ENCODE results near the gene TPTE2. TPM values are rescaled to one million over a fixed set of nuclear protein-coding genes. Genes with fewer than 3 reads are reported as not detected.
"Not testable (repeated sequence)": the region's sequence is repeated elsewhere in the genome, so short reads cannot be mapped to it uniquely, and the experiment has no call there.

The TPTE2 gene
- total RNA-seq, 2 experiments from 2014 or later: 0.17 to 0.21 TPM

DNA sequence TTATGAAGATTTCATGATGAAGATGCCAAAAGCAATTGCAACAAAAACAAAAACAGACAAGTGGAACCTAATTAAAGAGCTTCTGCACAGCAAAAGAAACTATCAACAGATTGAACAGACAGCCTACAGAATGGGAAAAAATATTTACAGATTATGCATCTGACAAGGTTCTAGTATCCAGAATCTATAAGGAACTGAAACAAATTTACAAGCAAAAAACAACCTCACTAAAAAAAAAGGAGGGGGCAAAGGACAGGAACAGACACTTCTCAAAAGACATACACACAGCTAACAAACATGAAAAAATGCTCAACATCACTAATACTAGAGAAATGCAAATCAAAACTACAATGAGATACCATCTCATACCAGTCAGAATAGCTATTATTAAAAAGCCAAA lies 35.7 kb downstream of the TPTE2 start:
- DNase-seq; H3K4me1 Mint-ChIP-seq; POLR2A ChIA-PET; H3K4me3 Mint-ChIP-seq; H3K9me3 Mint-ChIP-seq; H3K27ac Mint-ChIP-seq; H3K27me3 Mint-ChIP-seq; H3K36me3 Mint-ChIP-seq (ENCODE audit: low read depth): not testable (repeated sequence)
- CTCF ChIA-PET: interaction anchor here (1.0 kb wide), 1 partner anchor 10 kb away, joined by 3 read pairs; no protein-coding TSS in a partner anchor

DNA sequence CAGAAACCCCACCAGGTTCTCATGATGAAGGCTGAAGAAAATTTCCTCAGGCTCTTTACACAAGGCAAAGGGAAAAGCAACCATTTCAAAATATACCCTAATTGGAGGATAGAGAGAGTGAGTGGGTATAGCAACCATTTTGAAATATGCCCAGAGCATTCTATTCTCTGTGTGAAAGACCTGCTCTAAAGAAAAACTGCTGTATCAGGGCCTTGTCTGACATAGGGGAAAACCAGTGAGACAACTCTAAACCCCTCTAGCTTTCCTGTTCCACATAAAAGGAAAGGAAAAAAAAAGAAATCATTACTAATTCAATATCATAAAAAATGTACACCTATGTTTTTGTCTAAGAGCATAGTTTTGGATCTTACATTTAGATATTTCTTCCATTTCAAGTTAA lies 42.3 kb downstream of the TPTE2 start:
- H3K27me3 Mint-ChIP-seq: no peaks in the 10 kb centered on the region
- no peak overlapping the region for H3K4me3 Mint-ChIP-seq
- no peak overlapping the region for H3K27ac Mint-ChIP-seq
- ChIA-PET POLR2A (no interaction called here), CTCF (no interaction called here)
- H3K4me1 Mint-ChIP-seq: peaks cover 11% of the 10 kb centered on the region
- no peak for DNase-seq
- no peaks in the 10 kb centered on the region for H3K9me3 Mint-ChIP-seq
- H3K36me3 Mint-ChIP-seq (ENCODE audit: low read depth): no peaks in the 10 kb centered on the region

GRCh38 chr13:19507623-19508022 lies 53.7 kb downstream of the TPTE2 start:
- H3K4me3 Mint-ChIP-seq; H3K27me3 Mint-ChIP-seq; H3K36me3 Mint-ChIP-seq (ENCODE audit: low read depth); H3K27ac Mint-ChIP-seq; POLR2A ChIA-PET; DNase-seq; H3K9me3 Mint-ChIP-seq; H3K4me1 Mint-ChIP-seq; CTCF ChIA-PET: not testable (repeated sequence)

DNA sequence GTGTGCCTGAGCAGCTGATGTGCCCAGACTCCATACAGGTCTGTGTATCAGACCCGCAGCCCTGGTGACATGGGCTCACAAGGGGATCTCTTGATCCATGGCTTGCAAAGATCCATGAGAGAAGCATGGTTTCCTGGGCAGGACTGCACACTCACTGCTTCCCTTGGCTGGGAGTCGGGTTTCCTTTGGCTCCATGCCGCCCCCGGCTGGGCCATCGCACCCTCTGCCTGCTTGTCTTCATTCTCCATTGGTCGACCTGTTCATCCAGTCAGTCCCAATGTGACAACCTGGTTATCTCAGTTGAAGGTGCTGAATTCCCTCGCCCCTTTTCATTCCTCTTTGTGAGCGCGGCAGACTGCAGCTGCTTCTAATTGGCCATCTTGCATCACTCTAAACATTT lies 101.2 kb downstream of the TPTE2 start:
- H3K9me3 Mint-ChIP-seq: peaks cover 16% of the 10 kb centered on the region
- H3K27me3 Mint-ChIP-seq; DNase-seq; CTCF ChIA-PET; H3K4me1 Mint-ChIP-seq; H3K4me3 Mint-ChIP-seq; H3K36me3 Mint-ChIP-seq (ENCODE audit: low read depth); H3K27ac Mint-ChIP-seq; POLR2A ChIA-PET: not testable (repeated sequence)

DNA sequence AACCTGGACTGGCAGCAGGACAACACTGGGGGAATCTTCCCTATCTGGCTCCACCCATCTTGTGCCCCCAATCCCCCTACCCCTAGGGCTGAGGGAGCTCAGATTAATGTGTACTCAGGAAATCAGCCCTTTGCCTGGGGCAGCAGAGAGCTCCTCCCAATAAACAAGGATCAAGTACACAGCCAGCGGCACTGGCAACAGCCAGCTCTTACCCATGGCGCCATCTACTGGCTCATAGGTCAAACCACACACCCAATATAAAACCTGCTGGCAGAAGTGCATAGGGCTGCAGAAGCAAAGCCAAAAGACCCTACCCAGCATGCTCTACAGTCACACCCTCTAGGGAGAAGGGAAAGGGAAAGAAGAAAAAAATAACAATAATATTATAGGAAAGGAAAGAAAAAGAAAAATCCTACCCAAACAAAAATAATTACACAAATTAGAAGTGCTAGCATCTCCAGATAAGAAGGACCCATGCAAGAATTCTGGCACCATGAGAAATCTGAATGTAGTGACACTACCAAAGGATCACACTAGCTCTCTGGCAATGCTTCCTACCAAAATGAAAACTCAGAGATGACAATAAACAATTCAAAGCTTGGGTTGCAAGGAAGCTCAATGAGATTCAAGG lies 122.2 kb downstream of the TPTE2 start:
- DNase-seq: peak; percentile 38
- H3K9me3 Mint-ChIP-seq; H3K4me3 Mint-ChIP-seq; H3K27me3 Mint-ChIP-seq; H3K27ac Mint-ChIP-seq; H3K36me3 Mint-ChIP-seq (ENCODE audit: low read depth); H3K4me1 Mint-ChIP-seq; POLR2A ChIA-PET: not testable (repeated sequence)
- CTCF ChIA-PET: interaction anchor here (0.6 kb wide), 1 partner anchor 403 kb away, joined by 3 read pairs; no protein-coding TSS in a partner anchor

DNA sequence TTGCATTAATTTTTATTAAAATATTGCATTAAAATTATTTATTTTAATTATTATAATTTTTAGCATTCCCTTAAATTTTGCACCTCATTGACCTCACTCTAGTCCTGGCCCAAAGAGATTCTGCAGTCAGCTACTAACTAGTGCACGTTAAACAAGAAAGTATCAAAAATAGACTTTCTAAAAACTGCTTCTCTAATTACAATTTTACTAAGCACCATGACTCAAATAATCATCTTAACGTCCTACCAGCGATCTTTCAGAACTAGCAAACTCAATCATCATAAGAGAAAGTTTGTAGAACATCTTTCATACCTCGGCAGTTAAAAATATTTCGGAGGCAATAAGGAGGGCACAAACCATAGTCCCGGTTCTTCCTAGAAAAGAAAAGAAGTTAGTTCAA lies 123.6 kb downstream of the TPTE2 start:
- CTCF ChIA-PET; H3K27me3 Mint-ChIP-seq; H3K9me3 Mint-ChIP-seq; H3K4me1 Mint-ChIP-seq; H3K27ac Mint-ChIP-seq; H3K4me3 Mint-ChIP-seq; DNase-seq; POLR2A ChIA-PET; H3K36me3 Mint-ChIP-seq (ENCODE audit: low read depth): not testable (repeated sequence)

DNA sequence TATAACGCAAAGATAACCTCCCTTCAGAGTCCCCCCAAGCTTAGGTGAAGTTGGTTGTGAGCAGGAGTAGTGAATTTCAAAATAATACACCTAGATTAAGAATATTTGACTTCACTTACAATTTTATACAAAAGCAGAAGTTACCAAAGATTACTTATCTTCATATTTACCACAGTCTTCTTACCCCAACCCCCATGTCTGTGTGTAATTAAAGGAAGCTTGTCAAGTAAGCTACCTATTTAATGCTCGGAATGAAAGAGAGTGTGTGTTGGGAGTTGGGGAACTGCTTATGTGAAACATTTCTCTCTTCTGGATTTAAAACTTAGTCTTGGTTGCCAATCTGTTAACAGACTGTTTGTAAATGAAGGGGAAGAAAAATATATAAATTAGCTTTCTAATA lies 139.1 kb downstream of the TPTE2 start:
- H3K4me3 Mint-ChIP-seq; H3K9me3 Mint-ChIP-seq; CTCF ChIA-PET; H3K27ac Mint-ChIP-seq; H3K27me3 Mint-ChIP-seq; H3K36me3 Mint-ChIP-seq (ENCODE audit: low read depth); POLR2A ChIA-PET; H3K4me1 Mint-ChIP-seq; DNase-seq: not testable (repeated sequence)

- CTCF ChIA-PET; H3K27me3 Mint-ChIP-seq; H3K36me3 Mint-ChIP-seq (ENCODE audit: low read depth): not testable (repeated sequence)
Observed at GRCh38 chr13:19412494-19412893, 148.8 kb downstream of the TPTE2 start.

GRCh38 chr13:19382746-19383511 lies 178.4 kb downstream of the TPTE2 start:
- POLR2A ChIA-PET; H3K4me3 Mint-ChIP-seq; DNase-seq; H3K4me1 Mint-ChIP-seq; H3K27ac Mint-ChIP-seq; H3K27me3 Mint-ChIP-seq; CTCF ChIA-PET; H3K36me3 Mint-ChIP-seq (ENCODE audit: low read depth); H3K9me3 Mint-ChIP-seq: not testable (repeated sequence)

More at GRCh38 chr13:19412494-19412893, 148.8 kb downstream of the TPTE2 start:
- DNase-seq, H3K4me3 Mint-ChIP-seq, H3K27ac Mint-ChIP-seq, H3K4me1 Mint-ChIP-seq, POLR2A ChIA-PET: not testable (repeated sequence)
- peaks cover 22% of the 10 kb centered on the region for H3K9me3 Mint-ChIP-seq

- Mint-ChIP-seq H3K27me3 (peaks cover 2% of the 10 kb centered on the region), H3K27ac (no peak overlapping the region), H3K4me1 (no peaks in the 10 kb centered on the region), H3K4me3 (no peak overlapping the region), H3K36me3 (ENCODE audit: low read depth) (no peaks in the 10 kb centered on the region), H3K9me3 (peaks cover 3% of the 10 kb centered on the region)
- ChIA-PET POLR2A (no interaction called here), CTCF (interaction anchor here (0.7 kb wide), 1 partner anchor 126 kb away, joined by 3 read pairs; no protein-coding TSS in a partner anchor)
- DNase-seq: no peak
Observed at GRCh38 chr13:19382111-19382510, 179.2 kb downstream of the TPTE2 start.

Other genes with a start within 250 kb of the TPTE2 start
- 10 to 100 TPM; 44.9 to 49.6 TPM for gene MPHOSPH8, start 72.1 kb upstream of the TPTE2 start, total RNA-seq
- gene PSPC1, start 221.4 kb upstream of the TPTE2 start, total RNA-seq: 10 to 100 TPM; 68.4 to 70.5 TPM

Measured in activated CD4-positive, alpha-beta T cell treated with anti-CD3 and anti-CD28 coated beads, Interleukin-2, amount 10 ng/mL, durations not matched to agents 7 days and 5 days (primary cell).